Effector memory CD4-positive, alpha-beta T cell (primary cell): ENCODE measurements around the gene WIPF3.

Experiments used
- DNase-seq, 3 donors: peaks; one replicate each; pipeline ENCODE4 v3.0.0-alpha.2; 2020
- H3K27ac ChIP-seq: 2 replicates; pipeline ENCODE4 v1.7.0; 2013; ENCODE audit warnings: mild to moderate bottlenecking, low read length, moderate library complexity; ENCODE audit not compliant: insufficient read depth, poor library complexity, severe bottlenecking
- H3K27me3 ChIP-seq: replicated peaks from 2 replicates; pipeline ENCODE4 v1.7.0; 2013; ENCODE audit warnings: mild to moderate bottlenecking, low read length; ENCODE audit not compliant: insufficient read depth, control insufficient read depth, poor library complexity, severe bottlenecking
- H3K36me3 ChIP-seq: 2 replicates; pipeline ENCODE4 v1.7.0; 2013; ENCODE audit warnings: mild to moderate bottlenecking, low read length, moderate library complexity; ENCODE audit not compliant: control insufficient read depth, insufficient read depth
- H3K4me1 ChIP-seq: 2 replicates; pipeline ENCODE4 v1.7.0; 2013; ENCODE audit warnings: low read length, mild to moderate bottlenecking; ENCODE audit not compliant: control insufficient read depth, insufficient read depth, poor library complexity, severe bottlenecking
- H3K4me3 ChIP-seq: 2 replicates; pipeline ENCODE4 v1.7.0; 2013; ENCODE audit warnings: low read length, low read depth, mild to moderate bottlenecking; ENCODE audit not compliant: insufficient read depth, poor library complexity, severe bottlenecking
- H3K9me3 ChIP-seq: 2 replicates; pipeline ENCODE4 v1.7.0; 2013; ENCODE audit warnings: mild to moderate bottlenecking, low read length, moderate library complexity; ENCODE audit not compliant: control insufficient read depth

Gene WIPF3

DNA sequence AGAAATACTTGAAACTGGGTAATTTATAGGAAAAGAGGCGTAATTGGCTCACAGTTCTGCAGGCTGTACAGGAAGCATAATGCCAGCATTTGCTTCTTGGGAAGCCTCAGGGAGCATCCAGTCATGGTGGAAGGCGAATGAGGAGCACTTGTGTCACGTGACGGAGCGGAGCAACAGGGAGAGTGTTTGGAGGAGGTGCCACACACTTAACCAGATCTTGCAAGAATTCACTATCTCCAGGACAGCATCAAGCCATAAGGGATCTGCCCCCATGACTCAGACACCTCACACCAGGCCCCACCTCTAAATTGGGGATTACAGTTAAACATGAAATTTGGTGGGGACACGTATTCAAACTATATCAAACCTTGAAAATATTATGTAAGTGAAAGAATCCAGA, 89.3 kb downstream of the WIPF3 start:
- DNase-seq, result no peak
- no peak overlapping the region for H3K27ac ChIP-seq
- H3K4me1 ChIP-seq, result no peaks in the 10 kb centered on the region
- no peaks in the 10 kb centered on the region for H3K27me3 ChIP-seq
- no peaks in the 10 kb centered on the region for H3K36me3 ChIP-seq
- H3K9me3 ChIP-seq, result no peaks in the 10 kb centered on the region
- no peak overlapping the region for H3K4me3 ChIP-seq

DNA sequence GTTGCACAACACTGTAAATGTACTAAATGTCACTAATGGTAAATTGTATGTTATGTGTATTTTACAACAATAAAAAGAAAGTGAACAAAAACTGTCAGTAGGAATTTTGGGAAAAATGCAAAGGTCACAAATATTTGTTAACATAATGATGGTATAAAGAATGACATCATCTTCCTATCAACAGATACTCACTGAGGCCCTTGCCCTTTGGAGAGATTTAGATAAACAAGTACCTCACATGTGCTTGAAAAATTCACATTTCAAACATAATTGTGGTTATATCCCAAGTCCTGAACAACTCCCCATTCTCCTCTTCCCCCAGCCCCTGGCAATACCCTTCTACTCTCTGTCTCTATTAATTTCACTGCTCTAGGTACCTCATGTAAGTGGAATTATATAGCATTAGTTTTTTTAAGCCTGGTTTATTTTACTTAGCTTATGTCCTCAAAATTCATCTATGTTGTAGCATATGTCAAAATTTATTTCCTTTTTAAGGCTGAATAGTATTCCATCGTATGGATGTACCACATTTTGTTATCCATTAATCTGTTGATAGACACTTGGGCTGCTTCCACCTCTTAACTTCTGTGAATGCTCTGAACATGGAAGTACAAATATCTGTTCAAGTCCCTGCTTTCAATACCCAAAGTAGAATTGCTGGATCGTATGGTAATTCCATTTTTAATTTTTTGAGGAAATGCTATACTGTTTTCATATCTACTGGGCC, 90.5 kb downstream of the WIPF3 start:
- DNase-seq, result no peak
- no peak overlapping the region for H3K27ac ChIP-seq
- H3K4me1 ChIP-seq, result no peaks in the 10 kb centered on the region
- no peaks in the 10 kb centered on the region for H3K9me3 ChIP-seq
- H3K4me3 ChIP-seq, result no peak overlapping the region
- no peaks in the 10 kb centered on the region for H3K36me3 ChIP-seq
- H3K27me3 ChIP-seq, result no peaks in the 10 kb centered on the region

DNA sequence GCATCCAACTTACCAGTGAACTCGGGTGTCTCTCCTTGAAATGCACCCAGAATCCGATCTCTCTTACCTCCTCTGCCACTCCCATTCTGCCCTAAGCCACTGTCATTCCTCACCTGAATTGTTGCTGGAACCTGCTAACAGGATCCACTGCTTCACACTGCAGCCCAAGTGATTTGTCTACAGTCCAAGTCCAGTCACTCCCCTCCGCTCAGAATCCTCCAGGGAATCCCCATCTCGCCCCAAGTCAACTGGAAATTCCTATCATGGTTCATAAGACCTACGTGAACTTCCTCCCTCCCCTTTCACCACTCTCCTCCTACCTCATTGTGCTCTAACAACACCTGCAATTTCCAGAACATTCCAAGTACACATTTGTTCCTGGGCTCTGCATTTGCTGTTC, 92.0 kb downstream of the WIPF3 start:
- Histone ChIP-seq H3K4me1 (no peaks in the 10 kb centered on the region), H3K27me3 (no peaks in the 10 kb centered on the region), H3K9me3 (no peaks in the 10 kb centered on the region), H3K27ac (no peak overlapping the region), H3K4me3 (no peak overlapping the region), H3K36me3 (no peaks in the 10 kb centered on the region)
- no peak for DNase-seq

DNA sequence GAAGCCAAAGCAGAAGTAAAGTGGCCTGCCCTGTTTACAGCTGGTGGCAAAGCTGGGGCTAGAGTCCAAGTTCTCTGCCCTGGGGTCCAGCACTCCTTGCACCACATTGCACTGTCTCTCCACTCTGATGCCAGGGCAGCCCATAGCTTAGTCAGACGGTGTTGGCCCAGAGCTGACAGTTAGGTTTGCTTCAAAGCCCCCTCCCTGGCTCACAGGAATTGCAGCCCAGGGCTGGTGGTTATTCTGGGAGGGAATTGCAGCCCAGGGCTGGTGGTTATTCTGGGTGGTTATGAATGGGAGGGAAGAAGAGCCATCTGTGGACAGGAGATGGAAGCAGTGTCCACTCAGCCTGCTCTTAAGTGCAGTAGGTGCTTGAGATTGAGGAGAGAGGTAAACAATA, 94.4 kb downstream of the WIPF3 start:
- Histone ChIP-seq H3K9me3 (no peaks in the 10 kb centered on the region), H3K27me3 (no peaks in the 10 kb centered on the region), H3K4me3 (no peak overlapping the region), H3K27ac (no peak overlapping the region), H3K36me3 (no peaks in the 10 kb centered on the region), H3K4me1 (no peaks in the 10 kb centered on the region)
- no peak for DNase-seq

DNA sequence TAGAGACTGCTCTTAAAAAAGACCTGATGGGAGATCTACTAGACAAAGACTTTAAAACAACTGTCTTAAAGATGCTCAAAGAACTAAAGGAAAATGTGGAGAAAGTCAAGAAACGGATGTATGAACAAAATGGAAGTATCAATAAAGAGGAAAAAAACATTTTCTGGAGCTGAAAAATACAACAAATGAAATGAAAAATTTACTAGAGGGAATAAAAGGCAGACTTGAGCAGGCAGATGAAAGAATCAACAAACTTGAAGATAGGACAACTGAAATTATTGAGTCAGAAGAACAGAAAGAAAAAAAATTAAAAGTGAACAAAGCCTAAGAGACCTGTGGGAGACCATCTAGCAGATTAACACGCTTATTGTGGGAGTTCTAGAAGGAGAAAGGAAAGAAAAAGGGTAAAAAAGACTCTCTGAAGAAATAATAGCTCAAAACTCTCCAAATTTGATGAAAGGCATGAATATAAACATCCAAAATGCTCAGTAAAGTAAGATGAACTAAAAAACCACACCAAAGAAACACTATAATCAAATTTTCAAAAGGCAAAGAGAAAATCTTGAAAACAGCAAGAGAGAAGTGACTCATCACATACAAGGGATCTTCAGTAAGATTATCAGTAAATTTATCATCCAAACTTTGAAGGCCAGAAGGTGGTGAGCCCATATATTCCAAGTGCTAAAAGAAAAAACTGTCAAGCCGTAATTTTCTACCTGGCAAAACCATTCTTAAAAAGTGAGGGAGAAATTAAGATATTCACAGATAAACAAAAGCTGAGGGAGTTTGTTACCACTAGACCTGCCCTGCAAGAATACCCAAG, 100.1 kb downstream of the WIPF3 start:
- no peaks in the 10 kb centered on the region for H3K4me1 ChIP-seq
- H3K27ac ChIP-seq, result no peak overlapping the region
- no peak overlapping the region for H3K4me3 ChIP-seq
- no peaks in the 10 kb centered on the region for H3K36me3 ChIP-seq
- peaks cover 7% of the 10 kb centered on the region for H3K9me3 ChIP-seq
- DNase-seq, result no peak
- no peaks in the 10 kb centered on the region for H3K27me3 ChIP-seq

- no peak overlapping the region for H3K27ac ChIP-seq
- H3K4me1 ChIP-seq, result no peaks in the 10 kb centered on the region
- no peak overlapping the region for H3K4me3 ChIP-seq
- H3K36me3 ChIP-seq, result no peaks in the 10 kb centered on the region
- H3K27me3 ChIP-seq, result no peaks in the 10 kb centered on the region
- H3K9me3 ChIP-seq, result no peaks in the 10 kb centered on the region
- no peak for DNase-seq
These were observed 107.9 kb downstream of the WIPF3 start for GRCh38 chr7:29914180-29914579.

DNA sequence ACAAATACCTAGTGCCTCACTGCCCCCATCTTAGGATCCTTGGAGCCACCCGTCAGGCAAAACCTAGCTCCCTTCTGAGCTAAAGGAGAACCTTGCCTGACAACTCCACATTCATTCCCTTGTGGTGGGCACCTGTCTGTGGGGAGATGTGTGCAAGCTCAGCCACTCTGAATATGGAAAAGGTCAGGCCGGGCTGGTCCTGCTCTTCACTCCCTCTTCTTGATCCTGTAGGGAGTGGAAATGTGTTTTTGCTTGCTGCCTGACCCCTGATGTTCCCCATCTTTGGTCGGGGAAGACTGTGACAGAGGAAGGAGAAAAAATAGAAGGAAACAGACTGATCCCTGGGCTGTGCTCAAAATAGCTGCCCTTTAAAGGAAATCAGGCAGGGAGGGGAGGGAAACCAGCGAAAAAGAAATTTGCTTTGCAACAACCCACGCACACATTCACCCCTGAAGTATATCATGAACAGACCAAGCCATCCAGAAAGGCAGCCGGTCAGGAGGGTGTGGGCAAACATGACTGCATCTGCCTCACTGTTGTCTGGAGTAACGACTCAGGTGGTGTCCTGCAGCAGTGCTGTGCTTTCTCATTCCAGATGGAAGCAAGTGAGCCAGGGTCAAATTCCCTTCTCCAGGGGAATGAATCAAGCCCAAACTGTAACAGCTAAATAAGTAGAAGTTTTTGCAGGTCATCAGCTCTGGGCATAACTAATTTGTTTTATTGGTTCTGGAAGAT, 109.3 kb downstream of the WIPF3 start:
- no peaks in the 10 kb centered on the region for H3K4me1 ChIP-seq
- no peak overlapping the region for H3K27ac ChIP-seq
- DNase-seq, result no peak
- no peak overlapping the region for H3K4me3 ChIP-seq
- no peaks in the 10 kb centered on the region for H3K9me3 ChIP-seq
- no peaks in the 10 kb centered on the region for H3K27me3 ChIP-seq
- H3K36me3 ChIP-seq, result no peaks in the 10 kb centered on the region

DNA sequence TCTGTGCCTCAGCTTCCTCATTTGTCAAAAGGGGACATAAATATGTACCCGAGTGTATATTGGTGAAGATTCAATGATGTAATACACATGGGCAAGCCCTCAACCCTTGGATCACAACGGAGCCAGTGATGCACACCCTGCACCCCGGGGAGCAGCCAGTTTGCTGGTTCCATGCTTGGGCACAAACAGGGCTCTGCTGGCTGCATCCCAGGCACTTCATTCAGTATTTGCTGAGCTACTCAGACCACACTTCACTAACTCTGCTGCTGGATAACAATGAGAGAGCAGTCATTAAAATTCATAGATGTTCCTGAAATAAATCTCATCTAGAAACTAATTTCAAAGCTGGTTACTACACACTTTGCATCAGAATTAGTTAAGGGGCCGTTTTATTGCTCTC, 111.3 kb downstream of the WIPF3 start:
- Histone ChIP-seq H3K4me3 (no peak overlapping the region), H3K9me3 (no peaks in the 10 kb centered on the region)
- no peak for DNase-seq

GRCh38 chr7:29918850-29919249, 112.5 kb downstream of the WIPF3 start:
- no peak overlapping the region for H3K4me3 ChIP-seq
- H3K36me3 ChIP-seq, result no peaks in the 10 kb centered on the region
- H3K4me1 ChIP-seq, result no peaks in the 10 kb centered on the region
- H3K9me3 ChIP-seq, result no peaks in the 10 kb centered on the region
- no peak overlapping the region for H3K27ac ChIP-seq
- H3K27me3 ChIP-seq, result no peaks in the 10 kb centered on the region
- DNase-seq, result no peak

More for the DNA sequence above, 111.3 kb downstream of the WIPF3 start:
- H3K27ac ChIP-seq, result no peak overlapping the region
- H3K36me3 ChIP-seq, result no peaks in the 10 kb centered on the region
- no peaks in the 10 kb centered on the region for H3K27me3 ChIP-seq
- H3K4me1 ChIP-seq, result no peaks in the 10 kb centered on the region

DNA sequence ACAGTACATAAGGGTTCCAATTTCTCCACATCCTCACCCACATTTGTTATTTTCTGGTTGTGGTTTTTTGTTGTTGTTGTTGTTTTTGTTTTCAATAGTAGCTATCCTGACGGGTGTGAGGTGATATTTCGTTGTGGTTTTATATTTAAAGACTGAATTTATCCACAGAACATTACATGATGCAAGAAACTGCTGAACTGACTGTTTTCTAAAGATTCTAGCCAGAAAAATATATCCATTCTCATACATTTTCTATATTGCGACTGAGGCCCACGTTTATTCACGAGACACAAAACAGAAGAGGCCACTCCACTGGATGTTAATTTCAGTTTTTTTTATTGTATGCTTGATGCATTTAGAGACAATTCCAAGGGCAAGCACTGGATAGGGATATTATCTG, 113.5 kb downstream of the WIPF3 start:
- no peak overlapping the region for H3K27ac ChIP-seq
- no peaks in the 10 kb centered on the region for H3K36me3 ChIP-seq
- no peak overlapping the region for H3K4me3 ChIP-seq
- H3K9me3 ChIP-seq, result no peaks in the 10 kb centered on the region
- H3K4me1 ChIP-seq, result no peaks in the 10 kb centered on the region
- no peaks in the 10 kb centered on the region for H3K27me3 ChIP-seq
- no peak for DNase-seq
